ENCODE data around the gene MCF2L.

The MCF2L gene

DNA sequence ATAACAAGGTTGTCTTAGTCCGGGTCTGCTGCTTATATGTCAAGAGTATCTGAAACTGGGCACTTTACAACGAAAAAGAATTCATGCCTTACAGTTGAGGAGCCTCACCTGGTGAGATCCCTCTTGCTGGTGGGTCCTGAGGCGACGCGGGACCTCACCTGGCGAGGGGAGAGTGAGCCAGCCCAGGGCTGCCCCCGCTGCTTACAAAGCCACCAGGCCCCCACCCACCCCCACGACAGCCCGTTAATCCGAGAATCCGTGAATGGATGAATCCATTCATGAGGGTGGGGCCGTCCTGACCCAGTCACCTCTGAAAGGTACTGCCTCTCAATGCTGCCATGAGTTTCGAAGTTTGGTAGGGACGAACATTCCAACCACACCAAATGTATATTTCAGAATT lies 82.6 kb downstream of the MCF2L start:
- no peak for TF ChIP-seq SIN3A (IDR thresholded peaks at IDR 0.05; ENCODE audit: borderline replicate concordance, insufficient read depth, low read length)
- no peak for TF ChIP-seq POLR2AphosphoS5 (IDR thresholded peaks at IDR 0.05; ENCODE audit: low read depth, low read length)
- TF ChIP-seq, protein P1, sequence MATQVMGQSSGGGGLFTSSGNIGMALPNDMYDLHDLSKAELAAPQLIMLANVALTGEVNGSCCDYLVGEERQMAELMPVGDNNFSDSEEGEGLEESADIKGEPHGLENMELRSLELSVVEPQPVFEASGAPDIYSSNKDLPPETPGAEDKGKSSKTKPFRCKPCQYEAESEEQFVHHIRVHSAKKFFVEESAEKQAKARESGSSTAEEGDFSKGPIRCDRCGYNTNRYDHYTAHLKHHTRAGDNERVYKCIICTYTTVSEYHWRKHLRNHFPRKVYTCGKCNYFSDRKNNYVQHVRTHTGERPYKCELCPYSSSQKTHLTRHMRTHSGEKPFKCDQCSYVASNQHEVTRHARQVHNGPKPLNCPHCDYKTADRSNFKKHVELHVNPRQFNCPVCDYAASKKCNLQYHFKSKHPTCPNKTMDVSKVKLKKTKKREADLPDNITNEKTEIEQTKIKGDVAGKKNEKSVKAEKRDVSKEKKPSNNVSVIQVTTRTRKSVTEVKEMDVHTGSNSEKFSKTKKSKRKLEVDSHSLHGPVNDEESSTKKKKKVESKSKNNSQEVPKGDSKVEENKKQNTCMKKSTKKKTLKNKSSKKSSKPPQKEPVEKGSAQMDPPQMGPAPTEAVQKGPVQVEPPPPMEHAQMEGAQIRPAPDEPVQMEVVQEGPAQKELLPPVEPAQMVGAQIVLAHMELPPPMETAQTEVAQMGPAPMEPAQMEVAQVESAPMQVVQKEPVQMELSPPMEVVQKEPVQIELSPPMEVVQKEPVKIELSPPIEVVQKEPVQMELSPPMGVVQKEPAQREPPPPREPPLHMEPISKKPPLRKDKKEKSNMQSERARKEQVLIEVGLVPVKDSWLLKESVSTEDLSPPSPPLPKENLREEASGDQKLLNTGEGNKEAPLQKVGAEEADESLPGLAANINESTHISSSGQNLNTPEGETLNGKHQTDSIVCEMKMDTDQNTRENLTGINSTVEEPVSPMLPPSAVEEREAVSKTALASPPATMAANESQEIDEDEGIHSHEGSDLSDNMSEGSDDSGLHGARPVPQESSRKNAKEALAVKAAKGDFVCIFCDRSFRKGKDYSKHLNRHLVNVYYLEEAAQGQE (IDR thresholded peaks at IDR 0.05; ENCODE audit: insufficient read depth in 1 of 2, low read depth in 2 of 2, low read length in 2 of 2) = no peak
- no peak for TF ChIP-seq TAF1 (IDR thresholded peaks at IDR 0.05; ENCODE audit: borderline replicate concordance, insufficient read depth, low read length)
- no peak for TF ChIP-seq FOXP2 (optimal IDR thresholded peaks at IDR 0.05; ENCODE audit: borderline replicate concordance, extremely low read depth, extremely low read length, insufficient read depth)

DNA sequence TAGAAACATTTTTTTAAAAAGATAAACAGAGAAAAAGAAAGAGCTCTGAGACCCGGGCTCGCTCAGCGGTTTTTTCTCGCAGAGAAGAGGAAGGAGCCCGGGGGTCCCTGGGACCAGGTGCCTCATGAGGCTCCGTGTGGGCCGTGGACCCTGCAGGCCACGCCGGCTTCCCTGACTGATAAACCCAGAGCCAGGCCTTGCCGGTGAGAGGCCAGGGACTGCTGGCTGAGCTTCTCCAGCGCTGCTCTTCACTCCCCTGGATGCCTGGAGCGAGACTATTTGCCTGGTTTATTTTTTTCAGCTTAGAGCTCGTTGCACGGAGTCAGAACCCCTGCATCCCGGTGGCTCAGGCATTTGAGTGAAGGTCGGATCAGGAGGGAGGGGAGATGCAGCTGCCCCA lies 83.2 kb downstream of the MCF2L start:
- TF ChIP-seq POLR2AphosphoS5 (IDR thresholded peaks at IDR 0.05; ENCODE audit: low read depth, low read length) = no peak
- no peak for TF ChIP-seq TAF1 (IDR thresholded peaks at IDR 0.05; ENCODE audit: borderline replicate concordance, insufficient read depth, low read length)
- no peak for TF ChIP-seq SIN3A (IDR thresholded peaks at IDR 0.05; ENCODE audit: borderline replicate concordance, insufficient read depth, low read length)
- TF ChIP-seq FOXP2 (optimal IDR thresholded peaks at IDR 0.05; ENCODE audit: borderline replicate concordance, extremely low read depth, extremely low read length, insufficient read depth) = no peak
- TF ChIP-seq, protein P1 (IDR thresholded peaks at IDR 0.05; ENCODE audit: insufficient read depth in 1 of 2, low read depth in 2 of 2, low read length in 2 of 2) = no peak

DNA sequence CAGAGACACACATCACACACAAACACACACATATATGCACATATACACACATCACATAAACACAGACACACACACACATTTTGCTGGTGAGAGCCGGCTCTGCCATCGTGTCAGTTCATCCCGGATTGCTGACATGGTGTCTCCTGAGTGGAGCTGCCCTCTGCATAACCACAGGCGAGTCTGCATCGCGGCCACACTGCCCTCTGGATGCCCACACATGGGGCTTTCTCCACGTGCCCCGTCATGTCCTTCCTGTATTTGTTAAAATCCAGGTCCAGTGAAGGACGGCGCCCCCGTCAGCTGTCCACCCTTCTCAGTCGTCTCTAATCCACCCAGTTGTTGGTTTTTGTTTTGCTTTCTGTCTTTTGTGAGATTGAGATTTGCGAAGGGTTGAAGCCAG lies 84.0 kb downstream of the MCF2L start:
- TF ChIP-seq SIN3A (IDR thresholded peaks at IDR 0.05; ENCODE audit: borderline replicate concordance, insufficient read depth, low read length) (no peak), TAF1 (IDR thresholded peaks at IDR 0.05; ENCODE audit: borderline replicate concordance, insufficient read depth, low read length) (no peak)
- TF ChIP-seq, protein P1 (IDR thresholded peaks at IDR 0.05; ENCODE audit: insufficient read depth in 1 of 2, low read depth in 2 of 2, low read length in 2 of 2) = no peak

DNA sequence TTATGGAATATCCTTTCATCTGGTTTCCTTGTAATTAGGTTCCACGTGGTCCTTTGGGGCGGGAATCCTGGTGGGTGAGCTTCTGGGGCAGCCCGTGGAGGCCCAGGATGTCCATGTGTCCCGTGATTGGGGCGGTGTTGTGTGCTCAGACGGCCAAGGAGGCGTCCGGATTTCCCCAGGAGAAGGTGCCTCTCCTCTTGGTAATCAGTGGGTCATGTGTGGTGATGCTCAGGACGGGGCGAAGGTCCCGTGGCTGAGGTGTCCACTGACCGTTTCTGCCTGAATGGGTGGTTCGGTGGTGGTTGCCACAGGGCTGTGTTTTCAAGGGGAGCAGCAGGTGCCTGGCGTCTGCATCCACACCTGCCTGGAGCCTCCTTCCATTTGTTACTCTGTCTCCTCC lies 84.4 kb downstream of the MCF2L start:
- TF ChIP-seq FOXP2 (optimal IDR thresholded peaks at IDR 0.05; ENCODE audit: borderline replicate concordance, extremely low read depth, extremely low read length, insufficient read depth) = no peak
- no peak for TF ChIP-seq TAF1 (IDR thresholded peaks at IDR 0.05; ENCODE audit: borderline replicate concordance, insufficient read depth, low read length)
- TF ChIP-seq, protein P1 (IDR thresholded peaks at IDR 0.05; ENCODE audit: insufficient read depth in 1 of 2, low read depth in 2 of 2, low read length in 2 of 2) = no peak
- no peak for TF ChIP-seq POLR2AphosphoS5 (IDR thresholded peaks at IDR 0.05; ENCODE audit: low read depth, low read length)
- no peak for TF ChIP-seq SIN3A (IDR thresholded peaks at IDR 0.05; ENCODE audit: borderline replicate concordance, insufficient read depth, low read length)
